Measurements from ENCODE around the gene PHLDB1. TPM values are rescaled to one million over a fixed set of nuclear protein-coding genes. Genes with fewer than 3 reads are reported as not detected.

The PHLDB1 gene
- total RNA-seq, 1 donor = 93.5 TPM

GRCh38 chr11:118706546-118706825 is 99.1 kb downstream of the PHLDB1 start:
- H3K4me3 ChIP-seq (ENCODE audit: low read depth, low read length) = no peak overlapping the region
- no peak for DNase-seq (ENCODE audit: low read depth)
- no peak for TF ChIP-seq CTCF (IDR thresholded peaks at IDR 0.05; ENCODE audit: insufficient read depth, low read length)

Small RNA genes lying within 50 kb of the gene (small RNA-seq; reads per million reads assigned to genes)
- gene RNU6-1157P (not detected), gene RNU6-376P (not detected)

Other genes with a start within 250 kb of the PHLDB1 start
- 25.7 and 74.8 TPM in 2 replicates for gene UBE4A, start 248.0 kb upstream of the PHLDB1 start, total RNA-seq (ENCODE audit: low replicate concordance)
- gene ATP5MG, start 206.0 kb upstream of the PHLDB1 start, total RNA-seq (ENCODE audit: low replicate concordance) = 55.2 and 72.8 TPM in 2 replicates
- 38.9 and 49.8 TPM in 2 replicates for gene KMT2A, start 171.1 kb upstream of the PHLDB1 start, total RNA-seq (ENCODE audit: low replicate concordance)
- gene TTC36, start 80.1 kb upstream of the PHLDB1 start, total RNA-seq (ENCODE audit: low replicate concordance) = 0.81 TPM in 1 of 2 replicates, not detected in the other
- 7.7 and 10.3 TPM in 2 replicates for gene TMEM25, start 76.4 kb upstream of the PHLDB1 start, total RNA-seq (ENCODE audit: low replicate concordance)
- 46.5 and 66.6 TPM in 2 replicates for gene IFT46, start 41.7 kb upstream of the PHLDB1 start, total RNA-seq (ENCODE audit: low replicate concordance)
- gene ARCN1, start 35.2 kb upstream of the PHLDB1 start, total RNA-seq (ENCODE audit: low replicate concordance) = 72.4 and 210 TPM in 2 replicates
- gene TREH, start 72.0 kb downstream of the PHLDB1 start, total RNA-seq (ENCODE audit: low replicate concordance) = not detected in 2 replicates
- gene DDX6, start 183.5 kb downstream of the PHLDB1 start, total RNA-seq (ENCODE audit: low replicate concordance) = 174 and 189 TPM in 2 replicates

All from fibroblast of the aortic adventitia (primary cell).